ENCODE measurements around the gene ZMAT5.

The ZMAT5 gene

GRCh38 chr22:29715240-29715639 lies 51.6 kb downstream of the ZMAT5 start:
- DNase-seq (ENCODE audit: low read depth), result no peak
- no peak overlapping the region for H3K4me3 ChIP-seq (ENCODE audit: control insufficient read depth, low read depth, low read length)
- no peak for TF ChIP-seq CTCF (conservative IDR thresholded peaks at IDR 0.05; ENCODE audit: control insufficient read depth, insufficient read depth, low read depth, low read length)

GRCh38 chr22:29713156-29713727 lies 53.6 kb downstream of the ZMAT5 start:
- DNase-seq (ENCODE audit: low read depth), result no peak
- no peak for TF ChIP-seq CTCF (conservative IDR thresholded peaks at IDR 0.05; ENCODE audit: control insufficient read depth, insufficient read depth, low read depth, low read length)
- no peak overlapping the region for H3K4me3 ChIP-seq (ENCODE audit: control insufficient read depth, low read depth, low read length)

GRCh38 chr22:29712119-29712518 lies 54.7 kb downstream of the ZMAT5 start:
- TF ChIP-seq CTCF (conservative IDR thresholded peaks at IDR 0.05; ENCODE audit: control insufficient read depth, insufficient read depth, low read depth, low read length), result no peak
- DNase-seq (ENCODE audit: low read depth), result no peak

DNA sequence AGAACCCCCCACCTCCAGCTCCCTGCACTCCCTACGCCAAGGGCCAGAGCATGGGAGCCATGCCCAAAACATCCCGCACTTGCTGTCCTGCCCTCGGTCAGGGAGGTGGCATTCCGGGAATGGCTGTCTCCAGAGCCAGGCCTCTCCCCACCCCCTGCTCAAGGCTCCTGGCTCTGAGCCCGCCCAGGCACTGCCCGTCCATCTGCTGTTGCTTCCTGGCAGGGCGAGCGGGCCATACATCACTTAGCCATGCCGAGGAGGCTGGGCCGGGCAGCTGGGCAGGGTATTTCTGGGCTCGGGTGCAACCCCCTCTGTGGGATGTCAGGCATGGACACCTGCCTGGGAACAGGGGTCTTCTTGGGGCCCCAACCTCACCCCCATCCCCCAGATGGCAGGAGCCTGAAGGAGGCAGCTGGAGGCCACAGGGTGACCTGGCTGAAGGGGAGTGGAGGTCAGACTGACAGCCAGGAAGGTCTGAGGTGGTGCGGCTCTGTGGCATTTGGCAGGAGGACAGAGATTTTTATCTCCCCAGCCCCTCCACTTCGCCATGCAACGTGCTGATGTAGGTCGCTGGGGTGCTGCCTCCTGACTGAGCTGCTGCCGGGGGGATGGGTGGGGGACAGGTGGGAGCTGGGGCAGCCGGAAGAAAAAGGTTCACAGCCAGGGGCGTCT lies 55.7 kb downstream of the ZMAT5 start:
- DNase-seq (ENCODE audit: low read depth), result no peak
- TF ChIP-seq CTCF (conservative IDR thresholded peaks at IDR 0.05; ENCODE audit: control insufficient read depth, insufficient read depth, low read depth, low read length), result no peak
- no peak overlapping the region for H3K4me3 ChIP-seq (ENCODE audit: control insufficient read depth, low read depth, low read length)

More at GRCh38 chr22:29712119-29712518, 54.7 kb downstream of the ZMAT5 start:
- no peak overlapping the region for H3K4me3 ChIP-seq (ENCODE audit: control insufficient read depth, low read depth, low read length)

- no peak for TF ChIP-seq CTCF (conservative IDR thresholded peaks at IDR 0.05; ENCODE audit: control insufficient read depth, insufficient read depth, low read depth, low read length)
- DNase-seq (ENCODE audit: low read depth), result no peak
- no peak overlapping the region for H3K4me3 ChIP-seq (ENCODE audit: control insufficient read depth, low read depth, low read length)
Measured at GRCh38 chr22:29710193-29710592, 56.6 kb downstream of the ZMAT5 start.

DNA sequence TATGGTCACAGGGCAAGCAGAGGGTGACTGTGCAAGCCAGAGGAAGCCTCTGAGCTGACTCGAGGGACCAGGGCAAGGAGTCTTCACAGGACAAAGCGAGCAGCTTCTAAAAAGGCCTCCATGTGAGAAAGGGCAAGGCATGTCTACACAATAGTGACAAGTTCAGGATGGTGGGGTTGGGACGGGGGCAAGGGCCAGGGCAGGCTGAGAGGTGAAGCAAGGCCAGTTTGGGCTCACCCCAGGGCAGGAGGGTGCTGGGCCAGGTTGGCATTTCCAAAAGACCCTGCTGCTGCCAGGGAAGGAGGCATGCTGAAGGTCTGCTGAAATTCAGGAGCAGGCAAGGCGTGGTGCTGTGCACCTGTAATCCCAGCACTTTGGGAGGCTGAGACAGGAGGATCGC lies 59.3 kb downstream of the ZMAT5 start:
- no peak for DNase-seq (ENCODE audit: low read depth)
- TF ChIP-seq CTCF (conservative IDR thresholded peaks at IDR 0.05; ENCODE audit: control insufficient read depth, insufficient read depth, low read depth, low read length), result no peak
- H3K4me3 ChIP-seq (ENCODE audit: control insufficient read depth, low read depth, low read length), result no peak overlapping the region
